NCI-H1105 (cell line): ENCODE measurements around the gene ALG9.
"Not testable (repeated sequence)": the region's sequence is repeated elsewhere in the genome, so short reads cannot be mapped to it uniquely, and the experiment has no call there.

Experiments used
- DNase-seq: peaks from one replicate; lab custom pipeline; 2025; lab: John Stamatoyannopoulos, UW

The ALG9 gene

GRCh38 chr11:111795334-111795985 lies 75.9 kb downstream of the ALG9 start:
- no peak for DNase-seq

DNA sequence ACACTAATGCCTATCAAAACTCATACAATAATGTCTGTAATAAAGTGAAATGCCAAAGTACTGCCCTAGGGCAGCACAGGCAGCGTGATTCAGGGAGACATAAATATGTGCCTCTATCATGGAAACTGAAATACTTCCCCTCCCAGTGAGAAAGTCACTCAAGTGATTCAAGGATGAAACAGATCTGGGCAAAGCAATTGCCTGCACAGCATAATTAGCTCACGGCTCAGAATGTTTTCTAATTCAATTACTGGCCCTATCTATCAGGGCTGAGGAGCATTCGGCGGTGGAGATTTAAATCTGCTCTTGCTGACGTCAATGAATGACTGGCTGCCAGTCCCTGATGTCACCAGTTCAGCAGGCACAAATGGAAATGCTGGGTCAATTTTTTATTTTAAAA lies 77.5 kb downstream of the ALG9 start:
- no peak for DNase-seq

DNA sequence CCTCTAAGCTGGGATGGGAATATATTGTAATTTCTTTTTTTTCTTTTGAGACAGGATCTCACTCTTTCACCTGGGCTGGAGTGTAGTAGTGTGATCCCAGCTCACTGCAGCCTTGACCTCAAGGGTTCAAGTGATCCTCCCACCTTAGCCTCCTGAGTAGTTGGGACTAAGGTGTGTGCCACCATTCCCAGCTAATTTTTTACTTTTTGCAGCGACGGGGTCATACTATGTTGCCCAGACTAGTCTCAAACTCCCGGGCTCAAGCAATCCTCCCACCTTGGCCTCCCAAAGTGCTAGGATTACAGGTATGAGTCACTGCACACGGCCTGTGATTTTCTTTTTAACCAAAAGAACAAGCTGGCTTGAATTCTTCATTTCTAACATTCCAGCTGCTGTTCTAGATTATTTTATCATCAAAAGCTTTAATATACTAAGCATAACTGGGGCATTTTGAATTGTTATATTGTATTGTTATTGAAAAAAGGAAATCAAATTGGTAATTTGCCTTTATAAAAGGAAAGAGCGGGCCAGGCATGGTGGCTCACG lies 78.4 kb downstream of the ALG9 start:
- DNase-seq: no peak

- no peak for DNase-seq
These were observed 79.1 kb downstream of the ALG9 start for GRCh38 chr11:111792314-111792713.

GRCh38 chr11:111788464-111788863 lies 82.9 kb downstream of the ALG9 start:
- DNase-seq: no peak

GRCh38 chr11:111788051-111788450 lies 83.3 kb downstream of the ALG9 start:
- DNase-seq: no peak

DNA sequence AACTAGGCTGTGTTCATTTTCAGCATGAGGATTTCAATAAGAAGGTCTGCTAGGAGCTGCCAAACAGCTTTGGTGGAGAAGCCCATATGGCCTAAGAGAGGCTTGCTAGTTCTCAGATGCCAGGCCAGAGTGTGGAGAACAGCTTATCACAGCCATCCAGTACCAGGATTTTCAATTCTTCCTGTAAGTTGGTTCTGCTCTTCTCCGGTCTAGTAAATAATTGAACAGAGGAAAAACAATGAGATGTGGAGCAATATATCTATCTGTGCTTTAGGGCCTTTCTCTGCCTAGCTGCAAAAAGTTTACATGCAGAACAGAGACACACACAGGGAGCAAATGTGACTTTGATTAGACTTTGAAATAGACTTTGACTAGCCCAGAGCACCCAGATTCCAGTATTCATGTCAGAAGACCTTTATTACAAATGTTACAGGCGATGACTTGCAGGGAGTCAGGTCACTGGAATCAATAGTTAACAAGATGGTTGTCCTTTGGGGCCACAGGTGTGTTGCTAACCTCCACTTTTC lies 85.4 kb downstream of the ALG9 start:
- no peak for DNase-seq

GRCh38 chr11:111785076-111785475 lies 86.3 kb downstream of the ALG9 start:
- no peak for DNase-seq

- not testable (repeated sequence) for DNase-seq
These were observed 87.1 kb downstream of the ALG9 start for GRCh38 chr11:111784311-111784710.

GRCh38 chr11:111782109-111782741 lies 89.2 kb downstream of the ALG9 start:
- DNase-seq: no peak

DNA sequence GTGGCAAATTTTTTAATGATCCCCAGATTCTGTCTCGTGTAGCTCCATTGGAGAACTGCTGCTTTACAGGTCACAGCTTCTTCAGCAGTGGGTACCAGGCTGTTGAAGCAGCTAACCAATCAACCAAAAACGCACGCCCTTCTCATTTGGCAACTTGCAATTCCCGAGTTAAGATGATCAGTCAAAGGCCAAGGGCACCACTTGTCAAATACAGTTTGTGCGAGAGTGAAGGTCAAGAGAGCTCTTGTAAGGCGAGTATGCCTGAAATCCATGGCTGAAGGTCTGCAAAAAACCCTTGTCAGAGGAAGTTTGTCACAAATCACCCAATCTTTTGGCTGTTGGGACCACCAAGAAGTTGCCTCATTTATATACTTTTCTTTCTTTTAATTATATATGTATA lies 92.3 kb downstream of the ALG9 start:
- no peak for DNase-seq

GRCh38 chr11:111778047-111778558 lies 93.3 kb downstream of the ALG9 start:
- no peak for DNase-seq

- DNase-seq: peak; percentile 61
These were observed 94.0 kb downstream of the ALG9 start for GRCh38 chr11:111777094-111778046.

DNA sequence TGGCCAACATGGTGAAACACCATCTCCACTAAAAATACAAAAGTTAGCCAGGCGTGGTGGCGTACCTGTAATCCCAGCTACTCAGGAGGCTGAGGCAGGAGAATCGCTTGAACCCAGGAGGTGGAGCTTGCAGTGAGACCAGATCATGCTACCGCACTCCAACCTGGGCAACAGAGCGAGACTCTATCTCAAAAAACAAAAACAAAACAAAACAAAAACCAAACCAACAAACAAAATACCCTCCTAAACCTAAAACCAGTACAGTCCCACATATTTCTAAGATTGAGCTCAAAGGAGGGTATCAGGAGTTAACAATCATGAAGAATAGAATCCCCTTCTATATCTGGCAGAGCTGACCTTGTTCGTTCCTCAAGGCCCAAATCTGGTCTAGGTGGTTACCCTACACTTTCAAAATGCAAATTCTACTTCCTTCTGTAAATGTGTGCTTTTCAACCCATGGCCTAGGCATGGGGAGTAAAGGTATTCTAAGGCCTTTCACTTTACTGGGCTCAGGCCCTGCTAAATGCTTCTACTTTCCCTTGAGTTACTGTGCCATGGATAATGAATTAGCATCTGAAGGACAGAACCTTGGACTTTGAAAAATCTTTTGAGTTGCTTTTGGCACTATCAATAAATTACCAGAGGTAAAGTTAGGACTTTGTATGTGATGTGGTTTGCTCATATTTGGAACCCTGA lies 94.8 kb downstream of the ALG9 start:
- no peak for DNase-seq

DNA sequence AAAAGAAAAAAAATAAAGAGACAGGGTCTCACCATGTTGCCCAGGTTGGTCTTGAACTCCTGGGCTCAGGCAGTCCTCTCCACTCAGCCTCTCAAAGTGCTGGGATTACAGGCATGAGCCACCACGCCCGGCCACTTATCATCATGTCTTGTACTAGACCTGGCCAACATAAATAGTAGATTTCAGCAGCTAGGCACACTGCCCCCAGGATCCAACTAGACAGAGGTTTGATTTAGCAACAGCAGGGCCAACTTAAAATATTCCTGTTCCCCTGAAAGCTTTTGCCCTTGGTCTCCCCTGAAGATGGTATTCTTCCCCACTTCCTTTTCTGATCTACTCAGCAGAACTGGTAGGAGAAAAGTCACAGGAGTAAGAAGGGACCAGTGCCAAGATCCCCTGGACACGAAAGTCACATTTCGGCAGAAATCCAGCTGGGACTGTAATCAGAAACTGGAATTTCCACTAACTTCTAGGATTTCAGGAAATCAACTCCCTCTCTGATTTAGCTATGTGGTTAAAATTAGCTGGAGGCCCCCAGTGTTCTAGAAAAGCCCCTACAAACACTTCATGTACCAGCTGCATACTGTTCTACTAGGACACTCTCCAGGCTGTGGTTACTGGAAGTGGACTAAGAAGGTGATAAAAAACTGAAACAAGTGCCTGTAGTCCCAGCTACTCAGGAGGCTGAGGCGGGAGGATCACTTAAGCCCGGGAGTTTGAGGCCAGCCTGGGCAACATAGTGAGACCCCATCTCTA lies 96.2 kb downstream of the ALG9 start:
- no peak for DNase-seq

- no peak for DNase-seq
These were observed 98.8 kb downstream of the ALG9 start for GRCh38 chr11:111772535-111772934.

- not testable (repeated sequence) for DNase-seq
These were observed 100.2 kb downstream of the ALG9 start for GRCh38 chr11:111771205-111771604.

- no peak for DNase-seq
These were observed 100.7 kb downstream of the ALG9 start for GRCh38 chr11:111770581-111771134.

- DNase-seq: no peak
These were observed 104.6 kb downstream of the ALG9 start for GRCh38 chr11:111766834-111767142.

GRCh38 chr11:111765984-111766833 lies 105.2 kb downstream of the ALG9 start, which contains the start of gene PPP2R1B:
TSS of gene PPP2R1B (minus strand) at chr11:111766389. CDS start at chr11:111766361, 28 bp downstream.
- DNase-seq: peak; percentile 62
